OCI-M2 (cell line): ENCODE measurements around the gene JMJD1C.
"Not testable (repeated sequence)": the region's sequence is repeated elsewhere in the genome, so short reads cannot be mapped to it uniquely, and the experiment has no call there.

Experiments used
- DNase-seq: peaks from one replicate; lab custom pipeline; 2025; ENCODE audit not compliant: unreplicated experiment; lab: John Stamatoyannopoulos, UW

Gene JMJD1C

GRCh38 chr10:63173468-63174232 lies 292.1 kb downstream of the JMJD1C start:
- DNase-seq = no peak

- DNase-seq = no peak
These were observed 293.9 kb downstream of the JMJD1C start for GRCh38 chr10:63171926-63172325.

- no peak for DNase-seq
These were observed 294.4 kb downstream of the JMJD1C start for GRCh38 chr10:63171255-63171855.

- DNase-seq = no peak
These were observed 296.2 kb downstream of the JMJD1C start for GRCh38 chr10:63169624-63170023.

GRCh38 chr10:63168821-63169462 lies 296.8 kb downstream of the JMJD1C start:
- no peak for DNase-seq

- DNase-seq = no peak
These were observed 299.0 kb downstream of the JMJD1C start for GRCh38 chr10:63166742-63167258.

- DNase-seq = no peak
These were observed 300.5 kb downstream of the JMJD1C start for GRCh38 chr10:63165249-63165648.

GRCh38 chr10:63164166-63164623 lies 301.6 kb downstream of the JMJD1C start:
- no peak for DNase-seq

- DNase-seq = no peak
These were observed 304.2 kb downstream of the JMJD1C start for GRCh38 chr10:63161592-63161991.

- DNase-seq = no peak
These were observed 307.7 kb downstream of the JMJD1C start for GRCh38 chr10:63157845-63158624.

- DNase-seq = no peak
These were observed 309.5 kb downstream of the JMJD1C start for GRCh38 chr10:63156236-63156635.

- no peak for DNase-seq
These were observed 310.3 kb downstream of the JMJD1C start for GRCh38 chr10:63155388-63156020.

GRCh38 chr10:63154546-63155387 lies 311.0 kb downstream of the JMJD1C start:
- no peak for DNase-seq

- DNase-seq = not testable (repeated sequence)
These were observed 311.8 kb downstream of the JMJD1C start for GRCh38 chr10:63153868-63154545.

GRCh38 chr10:63150745-63151144 lies 315.0 kb downstream of the JMJD1C start:
- DNase-seq = no peak

- no peak for DNase-seq
These were observed 319.3 kb downstream of the JMJD1C start for GRCh38 chr10:63146503-63146902.

GRCh38 chr10:63145782-63146181 lies 320.0 kb downstream of the JMJD1C start:
- no peak for DNase-seq

GRCh38 chr10:63143987-63144386 lies 321.8 kb downstream of the JMJD1C start:
- no peak for DNase-seq

GRCh38 chr10:63142136-63142535 lies 323.6 kb downstream of the JMJD1C start:
- DNase-seq = no peak
